Activated naive CD4-positive, alpha-beta T cell treated with anti-CD3 and anti-CD28 coated beads for 36 hours (primary cell): ENCODE measurements around the gene DAB2IP. TPM values are rescaled to one million over a fixed set of nuclear protein-coding genes. Genes with fewer than 3 reads are reported as not detected.
A peak's percentile ranks its signal among the peaks of the same experiment; 100 is the strongest.

Source experiments
- CTCF ChIA-PET: fragments of 350-600 bp; sonication (Branson Sonifier 250); formaldehyde crosslinking; loops from one replicate; lab custom pipeline; 2021; ENCODE audit warnings: antibody characterized with exemption; lab: Charles Lee
- DNase-seq: peaks from one replicate; pipeline ENCODE4 v3.0.0-alpha.2; 2020
- H3K27ac Mint-ChIP-seq: one replicate; pipeline ENCODE4 v1.8.0; 2021; ENCODE audit warnings: mild to moderate bottlenecking, mixed read lengths
- H3K27me3 Mint-ChIP-seq: one replicate; pipeline ENCODE4 v1.8.0; 2021; ENCODE audit warnings: low read depth, mixed read lengths
- H3K36me3 Mint-ChIP-seq: one replicate; pipeline ENCODE4 v1.8.0; 2021; ENCODE audit warnings: low read depth, mixed read lengths
- H3K4me1 Mint-ChIP-seq: one replicate; pipeline ENCODE4 v1.8.0; 2021; ENCODE audit warnings: low read depth, mixed read lengths
- H3K4me3 Mint-ChIP-seq: one replicate; pipeline ENCODE4 v1.8.0; 2021; ENCODE audit warnings: mild to moderate bottlenecking, moderate library complexity, mixed read lengths
- H3K9me3 Mint-ChIP-seq: one replicate; pipeline ENCODE4 v1.8.0; 2021; ENCODE audit warnings: mixed read lengths
- intact Hi-C: fragments of 100-400 bp; cut with micrococcal nuclease; formaldehyde crosslinking; loops from one replicate; pipeline ENCODE4 v1.15.1; 2023
- total RNA-seq, 2 experiments: library from RNA; stranded (reverse); gene quantifications; one replicate each; pipeline ENCODE4 v1.2.3, GENCODE V29; 2021

The DAB2IP gene
- total RNA-seq, 2 experiments from 2014 or later: 0.35 TPM; not detected in 1

- no peak overlapping the region for H3K4me3 Mint-ChIP-seq
- H3K36me3 Mint-ChIP-seq: no peaks in the 10 kb centered on the region
- CTCF ChIA-PET: interaction anchor here (0.6 kb wide), 1 partner anchor 73 kb away, joined by 5 read pairs; no protein-coding TSS in a partner anchor
- H3K27ac Mint-ChIP-seq: no peak overlapping the region
- H3K27me3 Mint-ChIP-seq: no peaks in the 10 kb centered on the region
- intact Hi-C loops: loop anchor here (1.0 kb wide), 1 partner anchor 249 kb away; no protein-coding TSS in a partner anchor
- H3K4me1 Mint-ChIP-seq: peaks cover 10% of the 10 kb centered on the region
- DNase-seq: no peak
- no peaks in the 10 kb centered on the region for H3K9me3 Mint-ChIP-seq
Observed at GRCh38 chr9:121743441-121744001, 92.1 kb downstream of the DAB2IP start.

- DNase-seq: peak; percentile 67
- intact Hi-C loops: loop anchor here (1.0 kb wide), 1 partner anchor 248 kb away; no protein-coding TSS in a partner anchor
- CTCF ChIA-PET: no interaction called here
- no peaks in the 10 kb centered on the region for H3K36me3 Mint-ChIP-seq
- H3K4me1 Mint-ChIP-seq: peaks cover 12% of the 10 kb centered on the region
- no peak overlapping the region for H3K4me3 Mint-ChIP-seq
- no peaks in the 10 kb centered on the region for H3K27me3 Mint-ChIP-seq
- H3K27ac Mint-ChIP-seq: no peak overlapping the region
- H3K9me3 Mint-ChIP-seq: no peaks in the 10 kb centered on the region
Observed at GRCh38 chr9:121744002-121744686, 92.7 kb downstream of the DAB2IP start.

GRCh38 chr9:121744687-121745395 is 93.4 kb downstream of the DAB2IP start:
- CTCF ChIA-PET: no interaction called here
- H3K4me1 Mint-ChIP-seq: peaks cover 12% of the 10 kb centered on the region
- H3K9me3 Mint-ChIP-seq: no peaks in the 10 kb centered on the region
- H3K27me3 Mint-ChIP-seq: no peaks in the 10 kb centered on the region
- intact Hi-C loops: loop anchor here (1.0 kb wide), 1 partner anchor 247 kb away; no protein-coding TSS in a partner anchor
- DNase-seq: no peak
- no peak overlapping the region for H3K4me3 Mint-ChIP-seq
- no peak overlapping the region for H3K27ac Mint-ChIP-seq
- H3K36me3 Mint-ChIP-seq: no peaks in the 10 kb centered on the region

GRCh38 chr9:121745396-121745695 is 93.9 kb downstream of the DAB2IP start:
- DNase-seq: no peak
- H3K36me3 Mint-ChIP-seq: no peaks in the 10 kb centered on the region
- intact Hi-C loops: no loop called here
- no peak overlapping the region for H3K4me3 Mint-ChIP-seq
- CTCF ChIA-PET: no interaction called here
- H3K4me1 Mint-ChIP-seq: peaks cover 12% of the 10 kb centered on the region
- H3K27ac Mint-ChIP-seq: no peak overlapping the region
- H3K9me3 Mint-ChIP-seq: no peaks in the 10 kb centered on the region
- H3K27me3 Mint-ChIP-seq: no peaks in the 10 kb centered on the region

GRCh38 chr9:121746411-121746810 is 95.0 kb downstream of the DAB2IP start:
- intact Hi-C loops: no loop called here
- Mint-ChIP-seq H3K4me3 (no peak overlapping the region), H3K36me3 (no peaks in the 10 kb centered on the region), H3K4me1 (peaks cover 12% of the 10 kb centered on the region), H3K9me3 (no peaks in the 10 kb centered on the region), H3K27ac (no peak overlapping the region), H3K27me3 (no peaks in the 10 kb centered on the region)
- no peak for DNase-seq
- CTCF ChIA-PET: no interaction called here

- Mint-ChIP-seq H3K27me3 (no peaks in the 10 kb centered on the region), H3K27ac (no peak overlapping the region), H3K4me3 (no peak overlapping the region), H3K4me1 (peaks cover 12% of the 10 kb centered on the region), H3K36me3 (no peaks in the 10 kb centered on the region), H3K9me3 (no peaks in the 10 kb centered on the region)
- CTCF ChIA-PET: interaction anchor here (0.6 kb wide), 1 partner anchor 8 kb away, joined by 3 read pairs; no protein-coding TSS in a partner anchor
- no peak for DNase-seq
- intact Hi-C loops: no loop called here
Observed at GRCh38 chr9:121746866-121747265, 95.4 kb downstream of the DAB2IP start.

- H3K4me1 Mint-ChIP-seq: peaks cover 12% of the 10 kb centered on the region
- no peaks in the 10 kb centered on the region for H3K36me3 Mint-ChIP-seq
- intact Hi-C loops: no loop called here
- peak; percentile 23 for DNase-seq
- H3K9me3 Mint-ChIP-seq: no peaks in the 10 kb centered on the region
- H3K27ac Mint-ChIP-seq: no peak overlapping the region
- CTCF ChIA-PET: no interaction called here
- no peaks in the 10 kb centered on the region for H3K27me3 Mint-ChIP-seq
- no peak overlapping the region for H3K4me3 Mint-ChIP-seq
Observed at GRCh38 chr9:121748074-121748473, 96.6 kb downstream of the DAB2IP start.

- CTCF ChIA-PET: no interaction called here
- Mint-ChIP-seq H3K4me3 (no peak overlapping the region), H3K4me1 (peaks cover 12% of the 10 kb centered on the region), H3K27me3 (no peaks in the 10 kb centered on the region), H3K27ac (no peak overlapping the region), H3K9me3 (no peaks in the 10 kb centered on the region), H3K36me3 (no peaks in the 10 kb centered on the region)
- intact Hi-C loops: no loop called here
- no peak for DNase-seq
Observed at GRCh38 chr9:121748727-121749423, 97.4 kb downstream of the DAB2IP start.

GRCh38 chr9:121749614-121750013 is 98.2 kb downstream of the DAB2IP start:
- H3K27ac Mint-ChIP-seq: no peak overlapping the region
- CTCF ChIA-PET: no interaction called here
- peaks cover 12% of the 10 kb centered on the region for H3K4me1 Mint-ChIP-seq
- no peak overlapping the region for H3K4me3 Mint-ChIP-seq
- no peaks in the 10 kb centered on the region for H3K27me3 Mint-ChIP-seq
- H3K9me3 Mint-ChIP-seq: no peaks in the 10 kb centered on the region
- no peaks in the 10 kb centered on the region for H3K36me3 Mint-ChIP-seq
- intact Hi-C loops: no loop called here
- no peak for DNase-seq

GRCh38 chr9:121750259-121750714 is 98.9 kb downstream of the DAB2IP start:
- no peak for DNase-seq
- Mint-ChIP-seq H3K4me3 (no peak overlapping the region), H3K36me3 (no peaks in the 10 kb centered on the region), H3K4me1 (peaks cover 12% of the 10 kb centered on the region), H3K27me3 (no peaks in the 10 kb centered on the region), H3K9me3 (no peaks in the 10 kb centered on the region), H3K27ac (no peak overlapping the region)
- CTCF ChIA-PET: no interaction called here
- intact Hi-C loops: no loop called here

GRCh38 chr9:121750715-121751623 is 99.5 kb downstream of the DAB2IP start:
- no peak for DNase-seq
- intact Hi-C loops: no loop called here
- peaks cover 12% of the 10 kb centered on the region for H3K4me1 Mint-ChIP-seq
- no peaks in the 10 kb centered on the region for H3K36me3 Mint-ChIP-seq
- H3K27ac Mint-ChIP-seq: no peak overlapping the region
- no peaks in the 10 kb centered on the region for H3K27me3 Mint-ChIP-seq
- no peak overlapping the region for H3K4me3 Mint-ChIP-seq
- H3K9me3 Mint-ChIP-seq: no peaks in the 10 kb centered on the region
- CTCF ChIA-PET: no interaction called here
